Forelimb muscle (tissue), 1 donor: ENCODE measurements around the gene RAB6B. TPM values are rescaled to one million over a fixed set of nuclear protein-coding genes. Genes with fewer than 3 reads are reported as not detected.

Experiments used
- DNase-seq: peaks from one replicate; pipeline ENCODE4 v3.0.0-alpha.2; 2013; ENCODE audit warnings: low read depth
- polyA plus RNA-seq: library from polyadenylated mRNA; unstranded; fragments of 120-200 nt; gene quantifications from one replicate; pipeline ENCODE4 v1.2.1, GENCODE V29; 2013; ENCODE audit not compliant: insufficient read length

Gene RAB6B
- polyA plus RNA-seq, 1 donor: 10.7 TPM

GRCh38 chr3:133837487-133838295 lies 58.0 kb downstream of the RAB6B start:
- DNase-seq: no peak

GRCh38 chr3:133836497-133837158 lies 59.1 kb downstream of the RAB6B start:
- DNase-seq: no peak

DNA sequence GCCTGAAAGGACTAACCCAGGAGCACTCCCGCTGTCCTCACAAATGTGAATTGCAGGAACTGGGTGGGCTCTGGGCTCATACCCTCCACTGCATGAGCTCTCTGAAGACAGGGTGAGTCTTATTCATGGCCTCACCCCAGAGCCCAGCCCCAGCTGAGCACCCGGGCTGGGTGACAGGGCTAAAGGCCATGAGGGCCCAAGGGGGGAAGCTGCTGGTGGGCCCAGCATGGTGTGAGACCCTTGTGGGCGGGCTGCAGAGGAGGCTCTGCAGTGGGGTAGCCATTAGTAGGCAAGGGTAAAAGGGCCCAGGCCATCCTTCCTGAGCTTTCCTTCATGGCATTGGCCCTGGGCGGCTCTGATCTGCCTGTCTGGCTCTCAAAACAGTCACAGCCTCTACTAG lies 59.7 kb downstream of the RAB6B start:
- DNase-seq: no peak

GRCh38 chr3:133835418-133835743 lies 60.3 kb downstream of the RAB6B start:
- DNase-seq: no peak

- DNase-seq: no peak
Observed at GRCh38 chr3:133834621-133835417, 60.9 kb downstream of the RAB6B start.

DNA sequence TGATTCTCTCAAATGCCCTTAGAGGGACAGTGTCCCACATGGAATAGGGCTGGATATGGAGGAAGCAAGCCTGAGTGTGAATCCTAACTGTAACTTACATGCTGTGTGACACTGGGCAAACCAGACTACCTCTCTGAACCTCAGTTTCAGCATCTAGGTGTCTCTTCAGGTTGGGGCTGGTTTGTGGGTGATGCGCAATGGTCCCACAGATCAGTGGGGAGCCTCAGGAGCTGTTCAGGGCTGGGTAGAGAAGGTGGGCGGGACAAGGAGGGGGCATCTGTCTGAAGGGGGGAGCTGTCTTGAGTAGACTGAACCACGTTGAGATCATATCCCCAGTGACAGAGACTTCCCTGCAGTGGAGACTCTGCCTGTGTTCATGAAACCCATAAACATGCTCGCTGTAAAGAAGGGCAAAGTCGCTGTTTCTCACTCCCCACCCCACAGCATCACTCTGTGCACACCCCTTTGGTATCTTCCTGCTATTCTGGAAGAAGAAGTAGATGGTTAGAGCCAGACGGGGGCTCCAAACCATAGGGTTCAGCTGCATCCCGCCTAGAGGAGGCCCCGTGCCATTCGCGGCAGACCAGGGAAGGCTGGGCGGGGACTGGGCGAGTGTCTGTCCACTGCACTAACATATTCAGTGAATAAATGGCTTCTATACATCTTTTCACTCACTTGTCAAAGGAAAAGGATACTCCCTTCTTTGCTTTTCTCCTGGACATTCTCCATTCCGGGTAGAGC lies 61.6 kb downstream of the RAB6B start:
- DNase-seq: no peak

DNA sequence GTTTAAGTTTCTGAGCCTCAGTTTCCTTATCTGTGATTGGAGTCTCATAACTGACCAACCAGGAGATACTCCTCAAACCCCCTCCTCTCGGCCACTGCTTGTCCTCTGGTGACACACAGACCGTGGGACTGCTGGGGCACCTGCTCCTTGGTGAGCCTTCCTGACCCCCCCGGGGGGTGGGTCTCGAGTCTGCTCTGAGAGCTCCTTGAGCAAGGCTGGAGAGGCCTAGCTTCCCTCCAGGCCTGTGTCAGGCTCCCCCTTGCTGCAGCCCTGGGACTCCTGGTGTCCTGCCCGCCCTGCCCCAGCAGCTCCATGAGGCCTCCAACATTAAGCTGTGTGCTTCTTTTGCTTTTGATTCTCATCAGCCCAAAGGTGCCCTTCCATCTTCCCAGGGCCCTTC lies 62.4 kb downstream of the RAB6B start:
- no peak for DNase-seq

DNA sequence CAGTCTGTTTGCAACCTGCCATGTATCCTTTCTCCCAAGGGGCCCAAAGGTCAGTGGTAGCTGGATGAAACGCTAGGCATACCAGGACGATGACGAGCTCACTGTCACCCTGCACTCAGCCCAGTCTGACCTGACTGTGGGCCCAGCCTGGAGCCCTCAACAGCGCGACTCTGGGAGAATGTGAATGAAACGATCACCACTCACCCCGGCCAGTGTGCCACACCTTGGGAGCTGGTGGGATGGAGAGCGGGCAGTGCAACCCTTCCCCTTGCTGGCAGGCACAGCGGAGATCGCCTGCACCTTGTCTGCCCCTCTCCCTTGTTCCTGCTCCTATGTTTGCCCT lies 62.9 kb downstream of the RAB6B start:
- no peak for DNase-seq

GRCh38 chr3:133831966-133832801 lies 63.5 kb downstream of the RAB6B start:
- DNase-seq: no peak

DNA sequence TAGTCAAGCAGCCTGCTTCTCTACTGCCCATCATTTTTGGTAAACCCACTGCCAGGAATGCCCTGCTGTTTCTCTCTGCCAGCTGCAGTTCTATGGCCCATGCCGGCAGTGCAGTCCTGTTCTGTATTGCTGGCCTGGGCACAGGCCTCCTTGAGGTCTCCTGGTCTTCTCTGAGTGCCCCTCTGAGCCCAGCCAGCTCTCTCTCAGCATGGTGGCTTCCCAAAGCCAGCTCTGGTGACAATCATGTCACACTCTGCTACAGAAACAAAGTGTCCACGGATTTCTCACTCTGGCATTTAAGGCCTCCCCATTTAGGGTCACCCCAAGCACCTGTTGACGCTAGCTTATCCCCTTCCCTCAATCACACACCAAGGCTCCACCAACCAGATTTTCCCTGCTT lies 65.6 kb downstream of the RAB6B start:
- no peak for DNase-seq

- no peak for DNase-seq
Observed at GRCh38 chr3:133829310-133829707, 66.4 kb downstream of the RAB6B start.

DNA sequence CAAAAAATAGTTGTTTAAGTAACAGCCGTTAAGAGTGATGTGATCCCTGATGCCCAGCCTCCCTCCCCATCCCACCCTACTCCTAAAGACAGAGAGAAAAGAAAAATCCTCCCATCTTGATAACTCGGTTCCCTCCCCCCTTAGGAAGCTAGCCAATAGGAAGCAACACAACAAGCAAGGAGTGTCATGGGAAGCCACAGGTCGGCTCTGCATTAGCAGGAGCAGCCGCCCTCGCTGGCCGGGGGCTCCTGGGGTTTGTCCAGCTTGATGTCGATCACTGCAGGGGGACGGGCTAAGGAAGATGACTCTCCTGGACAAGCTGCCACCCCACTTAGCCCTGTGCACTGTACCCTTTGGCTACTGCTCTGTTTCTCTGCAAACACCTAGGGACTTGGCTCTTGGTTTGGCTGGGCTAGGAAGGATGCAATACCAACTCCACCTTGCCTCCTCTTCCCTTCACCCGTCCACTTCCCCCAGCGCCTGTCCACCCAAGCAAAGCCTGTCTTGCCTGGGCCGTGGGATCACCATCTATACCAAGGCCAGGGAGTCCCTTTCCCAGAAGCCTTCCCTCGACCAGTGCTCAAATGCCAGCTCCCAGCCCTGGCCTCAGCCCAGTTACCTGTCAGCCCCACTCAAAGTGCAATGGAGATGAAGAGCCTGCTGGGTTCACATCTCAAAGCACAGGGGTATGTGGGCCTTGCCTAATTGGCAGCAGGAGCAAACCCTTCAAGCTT lies 66.9 kb downstream of the RAB6B start:
- DNase-seq: no peak

GRCh38 chr3:133827684-133828083 lies 68.0 kb downstream of the RAB6B start:
- no peak for DNase-seq

GRCh38 chr3:133827136-133827535 lies 68.5 kb downstream of the RAB6B start:
- DNase-seq: no peak

DNA sequence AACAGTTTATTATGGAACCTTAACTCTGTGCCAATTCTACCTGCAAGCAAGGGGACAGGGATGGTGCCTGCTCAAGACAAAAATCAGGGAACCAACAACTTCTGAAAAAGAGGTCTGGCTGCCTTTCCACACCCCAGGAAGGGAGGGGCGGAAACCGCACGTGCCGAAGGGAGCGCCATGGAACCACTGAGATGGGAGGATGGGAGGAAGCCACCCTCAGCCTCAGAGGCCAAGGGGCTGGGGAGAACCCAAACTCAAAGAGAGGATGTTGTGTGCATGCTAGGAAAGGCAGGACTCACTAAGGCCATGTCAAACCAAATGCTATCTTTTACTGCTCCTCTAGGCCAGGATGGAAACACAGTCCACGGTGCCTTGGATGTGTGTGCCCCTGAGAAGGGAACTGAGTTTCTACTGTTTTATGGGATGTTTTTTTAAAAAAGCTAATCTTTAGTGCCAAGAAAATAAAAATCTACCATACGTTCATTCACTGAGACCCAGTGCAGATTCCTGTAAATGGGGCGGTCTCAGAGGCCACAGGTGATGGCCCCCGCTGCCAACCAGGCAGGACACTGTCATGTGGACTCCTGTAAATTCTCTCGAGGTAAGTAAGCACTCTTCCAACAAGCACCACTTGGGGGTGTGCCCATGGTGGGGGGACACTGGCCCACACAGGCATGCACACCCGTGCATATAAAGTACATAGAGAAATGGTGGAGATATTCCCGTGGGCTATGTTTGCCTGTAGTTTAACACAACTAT lies 69.5 kb downstream of the RAB6B start:
- no peak for DNase-seq

GRCh38 chr3:133824961-133825485 lies 70.7 kb downstream of the RAB6B start:
- DNase-seq: no peak

GRCh38 chr3:133821767-133822638 lies 73.7 kb downstream of the RAB6B start:
- DNase-seq: no peak

- no peak for DNase-seq
Observed at GRCh38 chr3:133820889-133821675, 74.6 kb downstream of the RAB6B start.
